Measurements from ENCODE around the gene FGR.

FGR gene

DNA sequence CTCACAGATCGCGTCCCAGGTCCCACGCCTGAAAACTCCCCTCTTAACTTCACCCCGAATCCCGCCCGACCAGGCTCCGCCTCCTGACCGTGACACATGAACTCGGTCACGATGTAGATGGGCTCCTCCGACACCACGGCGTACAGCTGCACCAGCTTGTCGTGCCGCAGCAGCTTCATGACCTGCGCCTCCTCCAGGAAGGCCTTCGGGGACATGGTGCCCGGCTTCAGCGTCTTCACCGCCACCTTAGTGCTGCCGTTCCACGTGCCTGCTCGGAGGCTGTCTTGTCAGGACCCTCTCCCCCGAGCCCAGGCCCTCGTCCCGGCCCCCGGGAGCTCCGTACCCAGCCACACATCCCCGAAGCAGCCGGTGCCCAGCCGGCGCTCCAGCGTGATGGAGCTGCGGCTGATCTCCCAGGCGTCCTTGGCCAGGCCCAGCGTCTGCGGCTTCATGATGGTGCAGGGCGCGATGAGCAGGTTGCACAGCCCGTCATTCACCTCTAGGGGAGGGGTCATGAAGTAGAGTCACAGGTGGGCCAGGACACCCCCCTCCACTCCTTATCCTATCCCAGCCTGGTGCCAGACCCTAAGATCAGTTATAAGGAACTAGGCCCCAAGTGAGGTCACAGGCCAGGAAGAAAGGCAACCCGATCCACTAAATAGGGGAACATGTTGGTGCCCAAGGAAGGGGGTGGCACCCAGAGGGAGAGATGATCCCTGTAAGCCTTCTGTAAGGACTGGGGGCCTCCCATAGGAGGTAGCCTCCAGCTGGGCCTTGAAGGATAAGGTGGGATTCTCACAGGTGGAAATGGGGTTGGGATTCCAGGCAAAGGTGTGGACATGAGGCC lies 19.4 kb downstream of the FGR start:
- no peak for DNase-seq

DNA sequence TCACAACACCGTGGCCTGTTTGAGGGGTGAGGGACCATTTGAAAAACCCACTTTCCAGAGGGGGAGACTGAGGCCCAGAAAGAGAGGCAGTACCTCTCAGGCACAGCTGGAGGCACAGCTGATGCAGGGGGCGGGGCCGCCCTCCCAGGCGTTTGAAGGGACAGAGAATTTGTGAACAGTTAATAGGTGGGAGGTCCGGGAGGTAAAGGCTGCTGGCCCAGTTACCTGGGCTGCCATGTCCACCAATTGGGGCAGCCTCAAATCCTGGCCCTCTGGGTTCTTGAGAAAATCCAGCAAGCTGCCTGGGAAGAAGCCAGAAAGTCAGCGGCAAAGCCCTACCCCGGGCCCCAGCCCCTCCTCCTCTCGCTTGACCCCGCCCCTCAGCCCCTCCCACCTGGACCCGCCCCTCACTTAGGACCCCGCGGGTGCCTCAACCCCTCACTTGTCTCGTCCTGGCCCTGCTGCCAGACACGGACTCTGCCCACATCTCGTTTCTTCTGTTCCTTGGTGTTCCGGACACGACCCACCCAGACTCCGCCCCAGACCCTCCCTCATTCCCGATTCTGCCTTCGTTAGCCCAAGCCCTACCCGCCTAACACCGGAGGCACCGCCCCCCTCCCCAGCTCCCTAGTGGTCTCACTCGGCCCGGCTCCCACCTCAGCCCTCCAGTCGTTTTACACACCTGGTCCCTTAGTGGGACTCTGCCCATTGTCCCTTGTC lies 20.2 kb downstream of the FGR start:
- DNase-seq: no peak

DNA sequence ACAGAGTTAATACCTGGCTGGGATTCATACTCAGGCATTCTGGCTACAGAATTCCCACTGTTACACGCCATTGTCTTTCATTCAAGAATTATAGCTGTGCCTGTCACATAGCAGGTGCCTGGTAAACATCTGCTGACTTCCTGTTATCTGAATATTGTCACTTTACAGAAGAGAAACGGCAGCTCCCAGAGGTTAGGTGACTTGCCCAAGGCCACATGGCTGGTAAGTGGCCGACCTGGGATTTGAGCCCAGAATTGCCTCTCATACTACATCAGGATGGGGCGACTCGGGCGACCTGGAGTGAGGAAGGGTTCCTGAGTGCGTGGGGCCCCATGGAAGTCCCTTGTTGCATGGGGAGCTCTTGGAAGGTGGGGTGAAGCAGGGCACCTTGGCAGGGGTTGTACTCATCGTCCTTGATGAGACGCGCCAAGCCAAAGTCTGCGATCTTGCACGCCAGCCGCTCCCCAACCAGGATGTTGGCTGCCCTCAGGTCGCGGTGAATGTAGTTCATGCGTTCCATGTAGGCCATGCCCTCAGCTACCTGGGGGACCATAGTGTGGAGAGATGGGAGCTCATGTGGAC lies 20.9 kb downstream of the FGR start:
- DNase-seq: no peak

DNA sequence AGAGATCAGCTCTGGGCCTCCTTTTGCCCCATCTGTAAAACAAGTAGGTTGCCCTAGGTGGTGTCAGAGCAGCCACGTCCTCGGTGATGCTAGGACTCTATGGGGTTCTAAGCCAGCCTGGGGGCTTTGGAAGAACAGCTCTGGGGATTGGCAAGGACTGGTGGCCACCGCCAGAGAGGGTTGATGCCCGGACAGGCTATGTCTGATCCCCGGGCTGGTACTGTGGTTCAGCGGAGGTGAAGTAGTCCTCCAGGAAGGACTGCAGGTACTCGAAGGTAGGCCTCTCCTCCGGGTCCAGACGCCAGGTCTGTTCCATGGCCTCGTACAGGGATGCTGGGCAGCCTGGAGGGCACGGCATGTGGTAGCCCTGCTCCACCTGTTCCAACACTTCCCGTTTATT lies 22.3 kb downstream of the FGR start:
- no peak for DNase-seq

DNA sequence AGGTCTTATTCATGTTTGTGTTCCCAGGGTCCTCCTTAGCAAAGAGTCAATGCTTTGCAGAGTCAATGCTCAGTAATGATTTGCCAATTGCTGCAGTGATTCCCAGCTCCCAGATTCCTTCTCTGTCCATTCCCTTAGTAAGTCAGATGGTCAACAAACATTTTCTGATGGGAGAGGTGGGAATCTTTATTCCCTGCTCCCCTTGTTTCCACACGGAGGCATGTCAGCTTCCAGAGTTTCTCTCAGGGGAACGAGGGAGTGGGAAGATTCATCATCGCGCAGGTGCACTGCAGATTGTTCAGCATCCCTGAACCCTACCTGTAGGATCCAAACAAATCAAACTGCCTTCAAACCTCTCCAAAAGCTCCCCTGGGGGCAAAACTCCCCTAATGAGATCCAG lies 23.5 kb downstream of the FGR start:
- DNase-seq: no peak

DNA sequence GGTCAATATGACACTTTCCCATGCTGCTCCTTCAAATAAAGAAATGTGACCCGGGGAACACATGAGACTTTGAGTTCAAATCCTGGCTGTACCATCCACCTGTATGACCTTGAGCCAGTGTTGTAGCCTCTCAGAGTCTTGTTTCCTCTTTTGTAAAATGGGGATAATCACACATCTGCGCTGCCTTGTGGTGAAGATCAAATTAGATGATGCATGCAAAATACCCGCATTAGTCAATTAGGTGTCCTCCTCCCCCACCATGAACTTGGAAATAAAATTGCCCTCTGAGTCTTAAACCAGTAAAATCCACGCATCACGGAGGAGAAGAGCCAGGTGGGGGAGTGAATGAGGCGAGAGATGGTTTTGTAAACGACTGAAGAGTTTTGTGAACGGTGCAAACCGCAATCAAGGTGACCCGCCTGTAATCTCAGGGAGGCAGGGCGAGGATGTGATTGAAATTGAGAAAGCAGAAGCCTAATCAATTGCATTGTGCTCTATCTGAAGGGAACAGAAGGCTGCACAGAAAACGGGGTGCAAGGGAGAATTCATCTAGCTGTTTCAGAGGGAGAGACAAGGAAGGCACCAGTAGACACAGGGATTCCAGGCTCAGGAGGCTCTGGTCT lies 25.3 kb downstream of the FGR start:
- DNase-seq: no peak

DNA sequence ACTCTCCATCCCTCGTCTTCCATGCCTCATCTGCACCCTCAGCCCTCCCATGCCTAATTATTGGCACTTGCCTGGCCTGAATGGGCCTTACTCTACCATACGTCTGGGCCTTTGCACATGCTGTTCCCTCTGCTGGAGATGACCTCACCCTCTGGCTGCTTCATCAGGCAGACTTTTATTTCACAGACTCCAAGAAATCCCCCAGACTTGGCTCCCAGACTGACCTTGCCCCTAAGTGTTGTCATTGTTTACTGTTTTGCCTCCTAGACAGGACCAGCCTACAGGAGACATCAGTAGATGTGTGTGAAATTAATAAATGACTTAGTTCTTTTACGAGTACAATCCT lies 25.8 kb downstream of the FGR start:
- peak; percentile 31 for DNase-seq

DNA sequence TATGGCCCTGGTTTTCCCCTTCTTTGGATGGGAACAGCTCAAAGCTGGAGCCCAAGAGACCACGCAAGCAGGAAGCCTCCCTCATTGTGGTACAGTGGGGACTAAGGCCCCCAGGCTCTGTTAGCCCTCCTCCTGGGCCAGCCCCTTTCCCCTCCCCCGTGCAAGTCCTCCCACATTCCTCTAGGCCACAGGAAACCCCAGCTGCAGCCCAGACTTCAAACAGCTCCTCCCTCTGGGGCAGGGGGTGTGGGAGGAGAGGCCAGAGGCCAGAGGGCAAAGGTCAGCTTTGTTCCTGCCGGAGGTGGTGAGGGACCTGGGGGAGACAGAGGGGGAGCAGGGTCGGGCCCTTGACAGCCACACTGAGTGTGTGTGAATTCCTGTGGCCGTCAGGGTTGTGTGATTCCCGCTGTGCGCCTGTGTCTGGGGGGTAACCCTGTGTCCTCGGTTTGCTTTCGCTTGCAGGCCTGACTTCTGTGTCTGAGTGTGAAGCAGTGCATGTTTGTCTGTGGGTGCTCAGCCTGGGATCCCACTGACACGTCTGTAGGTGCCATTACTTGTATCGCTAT lies 27.7 kb downstream of the FGR start:
- no peak for DNase-seq

DNA sequence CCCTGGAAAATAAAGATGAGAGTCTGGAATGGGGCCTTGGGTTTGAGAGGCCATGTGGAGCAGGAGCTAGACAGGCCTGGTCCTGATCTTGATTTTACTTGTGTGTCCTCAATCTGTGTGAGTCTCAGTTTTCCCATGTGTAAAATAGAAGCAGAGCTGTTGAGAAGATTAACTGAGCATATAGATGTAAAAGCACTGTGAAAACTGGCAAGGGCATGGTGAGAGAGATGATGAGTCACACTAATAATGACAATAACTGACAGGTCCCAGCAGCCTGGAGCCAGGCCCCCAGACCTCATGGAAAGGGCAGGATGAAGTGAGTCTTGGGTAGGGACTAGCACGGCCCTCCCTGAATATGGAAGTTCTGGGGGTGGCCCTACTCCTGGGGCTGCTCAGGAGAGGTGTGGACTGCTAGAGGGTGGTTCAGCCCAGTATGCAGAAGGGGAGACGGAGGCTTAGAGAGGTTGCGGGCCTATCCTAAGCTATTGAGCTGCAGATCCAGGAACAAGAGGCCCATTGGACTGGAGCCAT lies 28.2 kb downstream of the FGR start:
- peak; percentile 50 for DNase-seq

DNA sequence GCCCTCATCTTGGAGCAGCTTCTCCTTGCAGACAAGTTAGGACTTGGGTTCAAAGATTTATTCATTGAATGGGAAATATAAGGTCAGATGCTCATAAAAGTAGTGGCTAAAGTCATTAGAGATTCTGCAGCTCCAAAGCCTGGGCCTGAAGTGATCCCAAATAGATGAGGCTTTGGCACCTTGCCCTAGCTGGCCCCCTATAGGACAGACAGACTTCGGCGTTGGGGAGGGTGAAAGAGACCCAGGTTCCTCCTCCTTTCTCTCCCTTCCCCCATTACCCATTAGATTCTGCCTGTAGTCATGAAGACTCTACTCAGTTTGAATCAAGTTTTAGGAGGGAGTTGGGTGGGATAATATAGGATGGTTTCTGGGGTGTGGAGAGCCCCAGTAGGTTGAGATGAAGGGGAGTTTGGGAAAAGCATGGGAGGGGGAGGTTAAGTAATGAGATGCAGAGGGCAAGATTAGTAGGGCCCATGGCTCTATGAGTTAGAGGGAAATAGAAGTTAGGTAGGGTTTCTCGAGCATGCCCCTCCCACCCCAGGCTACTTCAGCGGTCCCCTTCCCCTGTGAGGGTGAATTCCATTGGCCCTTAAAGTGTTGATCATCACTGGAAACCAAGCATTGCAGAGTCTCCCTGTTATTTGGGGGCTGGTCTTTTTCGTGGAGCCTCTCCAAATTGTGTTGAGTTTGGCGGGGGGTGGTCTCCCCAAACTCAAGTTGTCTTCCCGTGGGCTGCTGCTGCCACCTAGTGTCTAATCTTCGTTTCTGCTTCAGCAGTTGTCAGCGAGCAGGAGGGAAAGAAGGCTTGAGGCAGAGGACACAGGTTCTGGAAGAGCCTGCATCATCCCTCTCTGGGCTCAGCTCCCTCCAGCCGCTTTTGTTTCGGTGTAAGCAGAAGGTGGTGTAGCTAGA lies 28.9 kb downstream of the FGR start:
- peak; percentile 78 for DNase-seq

DNA sequence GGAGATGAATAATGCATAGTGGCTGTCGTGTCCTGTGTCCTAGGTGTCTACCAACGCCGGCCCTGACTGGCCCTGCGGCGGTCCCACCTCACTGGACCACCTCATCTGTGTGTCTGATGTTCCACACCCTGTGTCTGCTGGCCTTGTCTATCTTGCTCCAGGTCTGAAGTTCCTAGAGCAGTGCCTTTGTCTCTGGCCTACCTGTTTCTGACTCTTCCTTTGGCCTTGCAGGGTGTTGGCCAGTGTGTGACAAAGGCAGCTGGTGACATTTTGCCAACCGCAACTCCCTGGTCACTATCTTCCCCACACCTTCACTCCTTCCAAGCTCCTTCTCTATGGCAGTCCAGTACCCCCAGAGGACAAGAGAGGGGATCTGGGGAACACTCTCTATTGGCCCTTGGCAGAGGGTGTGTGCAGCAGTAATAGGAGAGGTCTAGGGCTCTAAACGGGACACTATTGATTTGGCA lies 29.7 kb downstream of the FGR start:
- no peak for DNase-seq

DNA sequence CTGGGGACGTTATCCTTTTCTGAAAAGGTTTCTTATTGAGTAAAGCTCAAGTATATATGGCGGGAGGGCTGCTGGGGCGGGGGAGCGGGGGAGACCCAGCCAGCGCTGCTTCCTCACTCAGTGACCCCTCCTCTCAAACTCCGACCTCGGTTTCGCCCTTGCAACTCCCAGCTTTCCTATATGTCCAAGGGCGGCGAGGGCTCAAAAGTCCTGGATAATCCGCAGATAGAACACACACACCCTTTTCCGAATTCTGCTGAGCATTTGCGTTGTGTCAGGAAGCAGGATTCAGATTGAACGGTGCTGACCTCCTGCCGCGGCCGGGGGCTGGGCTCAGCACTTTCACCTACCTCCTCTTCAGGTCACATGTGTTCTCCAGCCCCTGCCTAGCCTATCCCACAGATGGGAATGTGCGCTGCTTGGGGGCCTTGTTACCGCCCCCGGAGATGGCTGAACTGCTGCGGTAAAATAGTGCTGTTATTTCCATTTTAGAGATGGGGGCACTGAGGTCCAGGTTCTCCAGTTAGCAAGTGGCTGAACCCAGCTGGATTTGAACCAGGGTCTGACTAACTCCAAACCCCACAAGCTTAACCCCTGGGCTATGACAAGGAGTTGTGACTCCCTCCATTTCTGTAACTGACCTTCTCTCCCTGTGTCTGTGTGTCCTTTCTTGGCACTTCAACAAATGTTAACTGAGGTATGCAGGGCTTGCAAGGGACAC lies 30.2 kb downstream of the FGR start:
- peak; percentile 42 for DNase-seq

DNA sequence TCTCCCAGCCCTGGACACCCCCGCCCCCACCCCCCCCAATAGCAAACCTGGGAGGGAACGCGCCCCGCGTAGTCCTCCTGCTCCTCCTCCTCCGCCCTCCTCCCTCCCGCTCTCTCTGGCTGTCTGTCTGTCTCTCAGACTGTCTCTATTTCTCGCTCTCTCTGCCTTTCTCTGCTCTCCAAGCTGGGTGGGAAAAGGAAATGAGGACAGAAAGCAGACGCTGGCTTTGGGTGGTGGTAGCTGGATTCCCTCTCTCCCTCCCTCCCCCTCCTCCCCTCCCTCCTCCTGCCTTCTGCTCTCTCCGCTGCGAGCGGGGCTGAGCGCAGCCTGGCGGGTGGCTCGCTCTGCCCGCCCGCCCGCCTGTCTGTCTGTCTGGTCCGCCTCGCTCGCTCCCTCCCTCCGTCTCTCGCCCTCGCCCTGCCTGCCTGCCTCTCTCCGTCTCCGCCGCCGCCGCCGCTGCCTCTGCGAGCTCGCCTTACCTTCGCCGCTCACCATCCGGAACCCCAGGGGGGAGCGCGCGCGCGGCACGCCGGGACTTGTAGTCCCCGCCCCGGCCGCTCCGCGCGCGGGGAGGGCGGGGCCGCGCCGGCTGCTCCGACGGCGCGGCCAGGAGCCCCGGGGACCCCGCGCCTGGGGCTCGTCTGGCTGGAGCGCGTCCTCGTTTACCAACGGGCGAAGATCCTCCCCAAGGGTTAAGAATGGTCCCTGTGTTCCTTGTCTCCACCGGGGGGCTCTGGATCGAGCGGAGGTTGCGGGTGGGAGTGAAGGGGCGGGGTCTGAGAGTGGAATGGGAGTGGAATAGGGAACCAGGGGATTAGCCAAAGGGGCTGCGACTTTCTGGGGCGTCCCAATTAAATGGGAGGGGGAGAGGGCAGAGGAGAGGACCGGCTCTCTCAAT lies 31.1 kb downstream of the FGR start, which contains the start of gene AHDC1:
TSS of gene AHDC1 (minus strand) at position 464 of the 898 bp plus-strand sequence. CDS start 52,029 bp downstream, outside the sequence.
- DNase-seq: peak; percentile 98

DNA sequence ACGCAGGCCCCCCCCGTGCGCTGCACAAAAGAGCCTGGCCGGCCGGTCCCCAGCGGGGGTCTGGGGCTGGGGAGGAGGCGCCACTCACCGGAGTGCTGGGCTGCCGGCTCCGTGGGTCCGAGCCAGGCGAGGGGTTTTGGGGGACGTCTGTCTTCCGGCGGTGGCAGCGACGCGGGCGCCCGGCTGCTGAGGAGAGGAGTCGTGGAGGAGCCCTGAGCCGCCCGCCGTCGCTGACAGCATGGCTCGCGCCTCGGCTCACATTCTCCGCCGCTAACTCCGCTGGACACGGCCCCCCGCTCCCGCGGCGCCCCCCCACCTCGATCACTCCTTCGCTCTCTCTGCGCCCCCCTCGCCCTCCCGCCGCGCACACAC lies 31.7 kb downstream of the FGR start:
- peak; percentile 76 for DNase-seq

DNA sequence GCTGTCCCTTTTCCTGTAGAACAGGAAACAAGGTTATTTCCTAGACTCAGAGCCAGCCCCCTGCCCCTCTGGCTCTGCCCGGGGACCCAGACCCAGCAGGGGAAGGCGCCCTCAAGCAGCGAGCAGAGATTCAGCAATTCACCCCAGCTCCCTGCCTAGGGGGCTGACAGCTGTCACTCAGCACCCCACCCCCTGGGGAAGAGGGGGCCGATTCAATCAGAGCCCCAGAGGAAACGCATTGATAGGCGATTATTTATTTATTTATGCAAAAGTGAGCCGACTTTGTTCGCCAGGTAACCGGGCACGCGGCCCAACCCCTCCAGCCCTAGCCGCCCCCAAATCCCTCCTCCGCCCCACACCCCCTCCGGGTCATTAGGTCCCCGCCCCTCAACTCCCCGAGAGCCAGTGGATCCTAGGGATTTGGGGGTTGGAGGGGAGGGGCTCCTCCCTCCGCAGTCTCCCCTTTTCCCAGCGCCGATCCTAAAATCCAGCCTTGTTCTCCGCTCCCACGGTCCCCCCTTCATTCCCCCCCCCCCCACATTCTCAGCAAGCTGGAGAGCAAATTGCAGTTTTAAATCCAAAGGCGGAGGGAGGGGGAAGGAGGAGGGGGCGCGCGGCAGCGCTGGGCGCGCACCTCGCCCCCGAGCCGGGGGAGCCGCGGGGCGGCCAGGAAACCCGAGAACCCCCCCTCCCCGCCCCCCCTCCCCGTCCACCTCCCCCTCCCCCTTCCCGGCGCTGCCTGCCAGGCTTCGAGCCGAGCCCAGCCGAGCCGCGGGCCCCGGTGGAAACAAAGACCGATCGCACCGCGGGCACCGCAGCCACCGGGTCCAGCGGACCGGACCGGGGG lies 32.3 kb downstream of the FGR start:
- peak; percentile 74 for DNase-seq

DNA sequence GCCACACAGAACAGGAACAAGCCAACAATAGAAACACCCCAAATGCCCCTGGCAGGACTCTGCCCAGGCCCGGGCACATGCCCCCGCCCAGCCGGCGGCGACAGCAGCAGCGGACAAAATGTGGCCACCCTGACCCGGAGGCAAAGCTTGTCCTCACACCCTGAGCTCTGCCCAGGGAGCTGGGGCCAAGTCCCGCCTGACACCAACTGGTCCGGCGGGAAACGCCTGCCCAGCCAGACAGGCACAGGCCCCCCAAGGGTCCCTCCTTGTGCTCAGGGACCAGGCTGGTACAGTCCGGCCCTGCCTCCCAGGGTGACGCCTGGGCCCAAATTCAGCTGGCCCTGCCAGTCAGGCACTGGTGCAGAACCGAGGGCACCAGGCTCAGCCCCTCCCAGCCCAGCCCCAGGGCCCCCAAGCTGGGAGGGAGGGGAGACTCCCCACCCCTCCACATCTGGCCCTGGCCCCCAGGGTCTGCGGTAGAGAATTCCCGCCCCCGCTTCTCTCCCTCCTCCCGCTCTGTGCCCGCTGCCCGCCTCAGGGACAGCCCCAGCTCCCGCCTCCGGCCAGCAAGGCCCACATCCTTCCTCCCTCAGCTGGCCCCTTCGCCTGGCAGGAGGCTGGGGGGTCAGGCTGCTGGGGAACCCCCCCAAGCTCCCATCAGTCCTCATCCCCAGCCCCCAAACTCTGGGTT lies 33.1 kb downstream of the FGR start:
- peak; percentile 26 for DNase-seq

DNA sequence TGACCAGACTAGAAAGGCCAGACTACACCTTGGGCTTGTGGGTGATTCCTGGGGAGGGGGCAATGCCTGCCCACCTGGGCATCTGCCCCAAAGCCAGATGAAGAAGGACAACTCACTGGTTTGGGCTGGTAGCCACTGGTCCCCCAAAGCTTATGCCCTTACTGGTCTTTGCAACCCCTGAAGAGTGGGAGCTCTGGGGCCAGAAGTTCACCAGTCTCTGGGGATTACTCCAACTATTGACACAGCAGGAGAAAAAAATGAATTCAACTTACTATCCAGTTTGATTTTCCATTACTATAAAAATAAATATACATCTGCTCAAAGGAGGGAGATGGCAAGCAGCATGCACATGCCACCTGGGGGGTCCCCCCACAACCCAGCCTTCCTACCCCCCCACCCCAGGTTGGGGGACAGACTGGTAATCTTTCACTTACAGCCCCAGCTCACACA lies 33.6 kb downstream of the FGR start:
- no peak for DNase-seq

DNA sequence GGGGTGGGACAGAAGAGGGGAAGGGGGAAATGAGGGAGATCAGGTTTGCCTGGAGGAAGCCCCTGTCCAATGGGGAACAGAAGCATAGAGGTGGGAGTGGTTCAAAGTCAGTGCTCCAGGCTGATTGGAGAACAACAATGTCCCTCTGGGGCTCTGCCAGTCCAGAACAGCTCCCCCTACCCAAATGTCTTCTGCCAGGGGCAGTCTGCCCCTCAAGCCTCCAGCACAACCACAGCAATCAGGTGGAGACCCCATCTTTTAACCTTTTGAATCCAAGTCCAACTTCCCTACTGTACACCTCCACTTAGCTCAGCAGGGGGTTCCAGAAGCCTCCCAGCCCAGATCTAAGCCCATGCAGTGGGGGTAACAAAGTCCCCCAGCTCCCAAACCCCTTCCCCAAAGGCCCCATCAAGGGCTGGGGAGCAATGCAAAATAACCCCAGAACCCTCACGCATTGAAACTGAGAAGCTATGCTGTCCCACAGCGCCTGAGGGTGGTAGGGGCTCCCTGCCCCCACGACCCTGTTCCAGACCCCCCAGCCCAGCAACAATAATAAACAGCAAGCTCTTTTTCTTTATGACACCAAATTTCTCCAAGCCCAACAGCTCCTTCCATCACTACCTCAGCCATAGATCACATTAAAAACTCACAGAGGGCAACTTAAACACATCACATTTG lies 34.3 kb downstream of the FGR start:
- no peak for DNase-seq

Data from DMS53 (cell line).